Measurements from ENCODE around the gene FBH1. TPM values are rescaled to one million over a fixed set of nuclear protein-coding genes. Genes with fewer than 3 reads are reported as not detected.

Gene FBH1
- total and polyA plus RNA-seq, 9 of the 15 experiments (the other 6 are each of a cell fraction or from before 2014, with no cell fraction given), result 13.4 to 108 (median 77.8) TPM

- no peak for TF ChIP-seq ZNF518B (CRISPR knock-in tag; IDR thresholded peaks at IDR 0.05)
Measured at GRCh38 chr10:5970527-5970926, 80.5 kb downstream of the FBH1 start (continued).

GRCh38 chr10:5971315-5971832 lies 81.3 kb downstream of the FBH1 start:
- ChIA-PET CTCF (ENCODE audit: low intra/inter-chr PET ratio) (interaction anchor here (0.6 kb wide), 1 partner anchor 109 kb away, joined by 3 read pairs; no protein-coding TSS in a partner anchor), POLR2A (interaction anchor here (2.3 kb wide), 1 partner anchor 11 kb away, joined by 16 read pairs; no protein-coding TSS in a partner anchor)
- peak; percentile 68 to 81 (median 75) for DNase-seq (ENCODE audit: extremely low read depth in 1 of 4, low spot score in 3 of 4)
- H3K27me3 ChIP-seq (ENCODE audit: control insufficient read depth in 2 of 2, insufficient read depth in 2 of 2, low read length in 2 of 2), result no peaks in the 10 kb centered on the region
- intact Hi-C loops (cut with micrococcal nuclease) (no loop called here), in situ Hi-C loops (cut with MboI) (no loop called here)
- peaks cover 56% of the 10 kb centered on the region for H3K79me2 ChIP-seq (ENCODE audit: control insufficient read depth, insufficient read depth, low read length)
- H3K4me1 ChIP-seq (replicated peaks in 1 of 2; ENCODE audit: control insufficient read depth in 2 of 2, insufficient read depth in 2 of 2, low read length in 2 of 2), result peaks cover 19 to 30% of the 10 kb centered on the region in 2 experiments
- peak; percentile 83 for FAIRE-seq
- H3K9me1 ChIP-seq (ENCODE audit: control insufficient read depth, insufficient read depth, low read length), result no peaks in the 10 kb centered on the region
- peak overlapping the region; percentile 63 for H3K4me2 ChIP-seq (ENCODE audit: insufficient read depth, low read length)
- peak overlapping the region in 1 of 2 experiments; percentile 24; a peak in 2 of 4 replicates for H3K9ac ChIP-seq (ENCODE audit: insufficient read depth in 1 of 2, low read depth in 2 of 2, low read length in 2 of 2)
- peak overlapping the region; percentile 35 for H2AFZ ChIP-seq (ENCODE audit: low read depth, low read length)
- 7% methylated on average over 8 of the region's 8 CpGs for WGBS (ENCODE audit: insufficient coverage, low coverage, missing lambda C conversion rate)
- H3K4me3 ChIP-seq, result no peak overlapping the region
- H3K36me3 ChIP-seq (ENCODE audit: control insufficient read depth, insufficient read depth, low read length), result peaks cover 2% of the 10 kb centered on the region; the same call in 1 of the 3 replicates
- H3K9me3 ChIP-seq (replicated peaks; ENCODE audit: control insufficient read depth, insufficient read depth, low read depth, low read length), result no peaks in the 10 kb centered on the region
- H4K20me1 ChIP-seq (replicated peaks; ENCODE audit: control insufficient read depth, insufficient read depth, low read length), result no peaks in the 10 kb centered on the region; the same call in 1 of the 2 replicates
- BruUV-seq (replicated peaks), result no TSS peak
- peak; percentile 80 for ATAC-seq
- peak overlapping the region; percentile 71 for H3K27ac ChIP-seq (ENCODE audit: extremely low read depth, low read depth, low read length)
- TF ChIP-seq HEY1 (CRISPR knock-in tag; IDR thresholded peaks at IDR 0.05; ENCODE audit: borderline replicate concordance) (no peak), HDAC2 (IDR thresholded peaks at IDR 0.05) (peak; percentile 73; the same call in 1 of the 2 replicates), CHAMP1 (IDR thresholded peaks at IDR 0.05) (no peak), ID3 (CRISPR knock-in tag; IDR thresholded peaks at IDR 0.05) (no peak), ID3 (tag; IDR thresholded peaks at IDR 0.05) (no peak), TEAD1 (CRISPR knock-in tag; IDR thresholded peaks at IDR 0.05) (0 out of 4 replicates have a peak, but pooled peaks of 1 of the 2 experiments have one; percentile 20), ZNF316 (IDR thresholded peaks at IDR 0.05) (peak; percentile 91), RCOR1 (IDR thresholded peaks at IDR 0.05; ENCODE audit: borderline replicate concordance in 1 of 2, low read depth in 2 of 2, low read length in 2 of 2) (peak in 1 of 2 experiments; percentile 56; a peak in 2 of 4 replicates), ZBTB1 (CRISPR knock-in tag; IDR thresholded peaks at IDR 0.05; ENCODE audit: borderline replicate concordance, low read depth) (no peak), PHF20 (IDR thresholded peaks at IDR 0.05; ENCODE audit: partially characterized antibody) (no peak), HNRNPK (IDR thresholded peaks at IDR 0.05; ENCODE audit: low read depth, low read length, poor library complexity, severe bottlenecking) (no peak), EP300 (IDR thresholded peaks at IDR 0.05; ENCODE audit: low read length) (peak; percentile 47; the same call in 1 of the 2 replicates)

Measured in K562 (cell line).